HG03280 (cell line): ENCODE measurements around the gene OR10P1.

ENCODE experiments used
- ATAC-seq: cut with Tn5 transposase; IDR thresholded peaks from one replicate; pipeline ENCODE4 v1.9.1; 2021; ENCODE audit warnings: mild to moderate bottlenecking, moderate library complexity; ENCODE audit not compliant: unreplicated experiment

Gene OR10P1

GRCh38 chr12:55684761-55685370, 48.2 kb downstream of the OR10P1 start:
- no peak for ATAC-seq

GRCh38 chr12:55685671-55686070, 49.0 kb downstream of the OR10P1 start:
- ATAC-seq = no peak

GRCh38 chr12:55686366-55687010, 49.8 kb downstream of the OR10P1 start:
- ATAC-seq = no peak
